K562 (cell line): Measurements from ENCODE around the gene ASB6. TPM values are rescaled to one million over a fixed set of nuclear protein-coding genes. Genes with fewer than 3 reads are reported as not detected.

Experiments
- ARID2 ChIP-seq: fragments of 450-650 bp; IDR thresholded peaks from 2 replicates; pipeline ENCODE4 v1.6.1; 2017; ENCODE audit warnings: antibody characterized with exemption, mild to moderate bottlenecking
- BCLAF1 ChIP-seq, 2 experiments: fragments of 450-650 bp in 1 of 2; IDR thresholded peaks; 2 replicates each; pipeline ENCODE4 v1.6.1; 2011 to 2017; ENCODE audit warnings: low read depth in 2 of 2, antibody characterized with exemption in 1 of 2, borderline replicate concordance in 1 of 2, low read length in 1 of 2, mild to moderate bottlenecking in 1 of 2, mixed read lengths in 1 of 2; ENCODE audit not compliant: control insufficient read depth in 1 of 2
- CHD2 ChIP-seq: IDR thresholded peaks from 2 replicates; pipeline ENCODE4 v1.6.1; 2011; ENCODE audit warnings: low read depth, low read length
- E2F5 ChIP-seq: sonication (generic); formaldehyde crosslinking; IDR thresholded peaks from 2 replicates; pipeline ENCODE4 v1.8.0; 2022; ENCODE audit warnings: mild to moderate bottlenecking, missing genetic modification reagents
- EP400 ChIP-seq: fragments of 450-650 bp; IDR thresholded peaks from 2 replicates; pipeline ENCODE4 v1.6.1; 2017; ENCODE audit warnings: antibody characterized with exemption, mild to moderate bottlenecking, moderate library complexity
- GATAD2B ChIP-seq: fragments of 450-650 bp; IDR thresholded peaks from 2 replicates; pipeline ENCODE4 v1.6.1; 2017; ENCODE audit warnings: mild to moderate bottlenecking, borderline replicate concordance
- MAFG ChIP-seq: fragments of 450-650 bp; conservative IDR thresholded peaks from 2 replicates; pipeline ENCODE4 v1.6.1; 2016; ENCODE audit warnings: missing genetic modification characterization, missing compliant biosample characterization
- MITF ChIP-seq: IDR thresholded peaks from 2 replicates; pipeline ENCODE4 v1.6.1; 2014; ENCODE audit warnings: antibody characterized with exemption
- NFRKB ChIP-seq: fragments of 450-650 bp; IDR thresholded peaks from 2 replicates; pipeline ENCODE4 v1.6.1; 2016; ENCODE audit warnings: low read depth
- PML ChIP-seq: IDR thresholded peaks from 2 replicates; pipeline ENCODE4 v1.6.1; 2012; ENCODE audit warnings: low read length, inconsistent platforms
- RBBP5 ChIP-seq: fragments of 200-600 bp; sonication (generic); IDR thresholded peaks from 2 replicates; pipeline ENCODE4 v1.6.1; 2012; ENCODE audit warnings: borderline replicate concordance, mild to moderate bottlenecking, low read length, control low read depth, inconsistent platforms; ENCODE audit not compliant: insufficient read depth, poor library complexity, severe bottlenecking
- SMARCC2 ChIP-seq: fragments of 450-650 bp; IDR thresholded peaks from 2 replicates; pipeline ENCODE4 v1.6.1; 2017; ENCODE audit warnings: antibody characterized with exemption, moderate library complexity, mild to moderate bottlenecking, low read depth
- SOX6 ChIP-seq: fragments of 450-650 bp; IDR thresholded peaks from 2 replicates; pipeline ENCODE4 v1.6.1; 2014; ENCODE audit warnings: mild to moderate bottlenecking
- SREBF2 ChIP-seq: sonication (generic); formaldehyde crosslinking; IDR thresholded peaks from 2 replicates; pipeline ENCODE4 v1.4.0; 2020; ENCODE audit warnings: mild to moderate bottlenecking, missing genetic modification reagents
- ZBTB12 ChIP-seq: fragments of 250-450 bp; sonication (Bioruptor Pico); IDR thresholded peaks from 2 replicates; pipeline ENCODE4 v1.4.0; 2020
- ZBTB49 ChIP-seq: sonication (generic); formaldehyde crosslinking; IDR thresholded peaks from 2 replicates; pipeline ENCODE4 v1.8.0; 2022; ENCODE audit warnings: missing genetic modification reagents, mild to moderate bottlenecking, borderline replicate concordance
- ZC3H4 ChIP-seq: sonication (generic); formaldehyde crosslinking; IDR thresholded peaks from 2 replicates; pipeline ENCODE4 v1.9.0; 2021; ENCODE audit warnings: missing genetic modification reagents, borderline replicate concordance
- ZNF121 ChIP-seq: sonication (generic); formaldehyde crosslinking; conservative IDR thresholded peaks from 2 replicates; pipeline ENCODE4 v1.8.0; 2022; ENCODE audit warnings: missing genetic modification reagents
- polyA plus RNA-seq, 8 experiments: library from polyadenylated mRNA; depleted of rRNA in 4 of 8; stranded (reverse) in 5 of 8; unstranded in 3 of 8; fragments of >200 nt; fragmentation: Nextera tagmentation in 2 of 8; fragmentation: Illumina TruSeq in 1 of 8; extraction: Ambion mirVana in 2 of 8; extraction: Trizol in 1 of 8; gene quantifications; 2 replicates each; pipeline versions ENCODE4 v1.2.1 to v1.2.3, GENCODE V29; 2011 to 2014; ENCODE audit warnings: inconsistent platforms in 1 of 8, missing spikeins in 1 of 8
- total RNA-seq, 7 experiments: library from RNA; depleted of rRNA in 6 of 7; stranded (reverse); fragments of >200 nt in 6 of 7; fragmentation: Illumina TruSeq in 2 of 7; extraction: Trizol in 2 of 7; gene quantifications; 2 replicates each; pipeline versions ENCODE4 v1.2.1 to v1.2.3, GENCODE V29; 2011 to 2021; ENCODE audit warnings: low replicate concordance in 1 of 7

Gene ASB6
- total and polyA plus RNA-seq, 9 of the 15 experiments (the other 6 are each of a cell fraction or from before 2014, with no cell fraction given) = 0.92 to 17.8 (median 11.3) TPM

- TF ChIP-seq SMARCC2 (no peak), CHD2 (no peak), ZNF121 (CRISPR knock-in tag) (no peak), E2F5 (peak; percentile 87; the same call in 1 of the 2 replicates), PML (peak; percentile 73), ZC3H4 (CRISPR knock-in tag) (no peak), MAFG (tag) (no peak), BCLAF1 (IDR thresholded peaks at IDR 0.05; ENCODE audit: borderline replicate concordance in 1 of 2, control insufficient read depth in 1 of 2, low read depth in 2 of 2, low read length in 1 of 2) (peak in 1 of 2 experiments; percentile 90; a peak in 2 of 4 replicates), EP400 (peak; percentile 71; the same call in 1 of the 2 replicates), ARID2 (0 out of 2 replicates have a peak, but pooled peaks have one; percentile 64), ZBTB49 (peak; percentile 66; the same call in 1 of the 2 replicates), NFRKB (no peak), MITF (no peak), SOX6 (peak; percentile 82), RBBP5 (peak; percentile 96), GATAD2B (peak; percentile 88), SREBF2 (CRISPR knock-in tag) (no peak), ZBTB12 (CRISPR knock-in tag) (0 out of 2 replicates have a peak, but pooled peaks have one; percentile 27)
These were observed at the start of gene ASB6 (continued) for GRCh38 chr9:129641750-129642585.
